GM12878 (cell line): Measurements from ENCODE around the gene HAPLN2. TPM values are rescaled to one million over a fixed set of nuclear protein-coding genes. Genes with fewer than 3 reads are reported as not detected.

Experiments used
- ATAC-seq: fragments of 200-7000 bp; cut with Tn5 transposase; 3 replicates; pipeline ENCODE4 v1.9.1; 2020; ENCODE audit warnings: mild to moderate bottlenecking, moderate library complexity
- BruUV-seq: library from RNA; stranded (reverse); fragments of 400-500 nt; replicated peaks from 2 replicates; lab custom pipeline; 2021; lab: Mats Ljungman, UMichigan
- CTCF ChIA-PET: fragments of 300-600 bp; sonication (Branson Sonifier 250); formaldehyde crosslinking; extraction: SDS; loops from one replicate; lab custom pipeline; 2021; ENCODE audit warnings: inconsistent platforms; lab: Yijun Ruan, JAX
- POLR2A ChIA-PET: fragments of 350-600 bp; formaldehyde crosslinking; extraction: SDS; loops from one replicate; lab custom pipeline; 2021; ENCODE audit warnings: inconsistent platforms; lab: Charles Lee
- RAD21 ChIA-PET: fragments of 300-600 bp; sonication (Branson Sonifier 250); formaldehyde crosslinking; loops from one replicate; lab custom pipeline; 2023; ENCODE audit warnings: antibody characterized with exemption; ENCODE audit not compliant: unreplicated experiment; lab: Charles Lee
- SMC1A ChIA-PET: fragments of 300-600 bp; sonication (Branson Sonifier 250); formaldehyde crosslinking; loops from one replicate; lab custom pipeline; 2023; ENCODE audit not compliant: unreplicated experiment, uncharacterized antibody; lab: Charles Lee
- DNase-seq: peaks from one replicate; pipeline ENCODE4 v3.0.0-alpha.2; 2011; ENCODE audit warnings: low read depth, low spot score
- FAIRE-seq: peaks from 3 replicates; lab custom pipeline; 2011; peaks lifted over from hg19 to GRCh38; lab: Jason Lieb, UNC
- H2AFZ ChIP-seq: 2 replicates; pipeline ENCODE4 v1.6.0; 2011; ENCODE audit warnings: low read depth, low read length, control low read depth; ENCODE audit not compliant: control insufficient read depth
- H3K27ac ChIP-seq: 2 replicates; pipeline ENCODE4 v1.5.1; 2011; ENCODE audit warnings: control low read depth; ENCODE audit not compliant: control insufficient read depth, insufficient read depth
- H3K27me3 ChIP-seq, 2 experiments: replicated peaks in 1 of 2; 2 replicates each; pipeline versions ENCODE4 v1.6.0 to v1.6.1; 2011; ENCODE audit warnings: low read length in 1 of 2; ENCODE audit not compliant: control insufficient read depth in 2 of 2, insufficient read depth in 2 of 2
- H3K36me3 ChIP-seq, 2 experiments: 2 replicates each; pipeline ENCODE4 v1.5.1; 2011; ENCODE audit warnings: low read length in 1 of 2; ENCODE audit not compliant: control insufficient read depth in 2 of 2, insufficient read depth in 2 of 2
- H3K4me1 ChIP-seq: 2 replicates; pipeline ENCODE4 v1.6.1; 2011; ENCODE audit warnings: mild to moderate bottlenecking, low read length, moderate library complexity, mixed read lengths; ENCODE audit not compliant: control insufficient read depth, insufficient read depth
- H3K4me2 ChIP-seq: 2 replicates; pipeline ENCODE4 v1.6.0; 2011; ENCODE audit warnings: control low read depth; ENCODE audit not compliant: control insufficient read depth, insufficient read depth
- H3K4me3 ChIP-seq: fragments of 200-600 bp; sonication (generic); 2 replicates; pipeline ENCODE4 v1.5.1; 2016
- H3K79me2 ChIP-seq: 2 replicates; pipeline ENCODE4 v1.6.0; 2011; ENCODE audit warnings: low read length; ENCODE audit not compliant: control insufficient read depth, insufficient read depth
- H3K9ac ChIP-seq: 2 replicates; pipeline ENCODE4 v1.8.0; 2011; ENCODE audit warnings: low read length, control low read depth, mixed read lengths; ENCODE audit not compliant: control insufficient read depth, insufficient read depth
- H3K9me3 ChIP-seq: replicated peaks from 3 replicates; pipeline ENCODE4 v1.5.1; 2011; ENCODE audit warnings: mild to moderate bottlenecking, low read length; ENCODE audit not compliant: control insufficient read depth, insufficient read depth
- H4K20me1 ChIP-seq: 2 replicates; pipeline ENCODE4 v1.6.0; 2011; ENCODE audit not compliant: control insufficient read depth, insufficient read depth
- EED ChIP-seq: sonication (generic); IDR thresholded peaks from 2 replicates; pipeline ENCODE4 v1.6.1; 2016; ENCODE audit warnings: antibody characterized with exemption, low read depth
- FOXM1 ChIP-seq: IDR thresholded peaks from 2 replicates; pipeline ENCODE4 v1.6.1; 2012; ENCODE audit warnings: low read depth, mild to moderate bottlenecking, inconsistent platforms, low read length, moderate library complexity
- HDAC2 ChIP-seq: fragments of 200-600 bp; sonication (generic); IDR thresholded peaks from 2 replicates; pipeline ENCODE4 v1.6.1; 2017
- HDGF ChIP-seq: fragments of 450-650 bp; IDR thresholded peaks from 2 replicates; pipeline ENCODE4 v1.6.1; 2016; ENCODE audit warnings: antibody characterized with exemption
- IKZF2 ChIP-seq, 2 experiments: fragments of 450-650 bp; IDR thresholded peaks; 2 replicates each; pipeline ENCODE4 v1.6.1; 2017; ENCODE audit warnings: mild to moderate bottlenecking in 2 of 2, moderate library complexity in 2 of 2
- JUND ChIP-seq: IDR thresholded peaks from 2 replicates; pipeline ENCODE4 v1.6.1; 2012; ENCODE audit warnings: low read depth, mild to moderate bottlenecking, low read length, improper control_type of control experiment, moderate library complexity
- LARP7 ChIP-seq: fragments of 450-650 bp; IDR thresholded peaks from 2 replicates; pipeline ENCODE4 v1.6.1; 2017; ENCODE audit warnings: mild to moderate bottlenecking
- NR2C2 ChIP-seq: IDR thresholded peaks from 2 replicates; pipeline ENCODE4 v1.6.1; 2011; ENCODE audit warnings: borderline replicate concordance, low read depth; ENCODE audit not compliant: control insufficient read depth, insufficient read length
- PAX8 ChIP-seq: fragments of 450-650 bp; IDR thresholded peaks from 2 replicates; pipeline ENCODE4 v1.6.1; 2017; ENCODE audit warnings: mild to moderate bottlenecking, moderate library complexity
- PBX3 ChIP-seq: IDR thresholded peaks from 2 replicates; pipeline ENCODE4 v1.6.1; 2011; ENCODE audit warnings: mild to moderate bottlenecking, low read depth, low read length, moderate library complexity; ENCODE audit not compliant: insufficient replicate concordance
- PML ChIP-seq: IDR thresholded peaks from 2 replicates; pipeline ENCODE4 v1.6.1; 2012; ENCODE audit warnings: low read length, inconsistent platforms
- POU2F2 ChIP-seq: IDR thresholded peaks from 3 replicates; pipeline ENCODE4 v1.6.1; 2011; ENCODE audit warnings: low read depth, mild to moderate bottlenecking, low read length, borderline replicate concordance
- REST ChIP-seq: IDR thresholded peaks from 2 replicates; pipeline ENCODE4 v1.6.1; 2012; ENCODE audit warnings: mild to moderate bottlenecking, low read depth, low read length
- YY1 ChIP-seq: IDR thresholded peaks from 2 replicates; pipeline ENCODE4 v1.6.1; 2011; ENCODE audit warnings: low read depth, mild to moderate bottlenecking, low read length
- ZNF384 ChIP-seq: IDR thresholded peaks from 2 replicates; pipeline ENCODE4 v1.6.1; 2012; ENCODE audit warnings: low read depth, mild to moderate bottlenecking, low read length, improper control_type of control experiment, borderline replicate concordance
- WGBS: methylation state at CpG from one replicate; pipeline ENCODE4 v1.1.6; 2016; ENCODE audit warnings: low lambda C conversion rate; ENCODE audit not compliant: insufficient replicate concordance, insufficient coverage; ENCODE audit errors: missing lambda C conversion rate; 5-methylcytosine and 5-hydroxymethylcytosine counted together
- in situ Hi-C: fragments of 300-500 bp; cut with MboI; formaldehyde crosslinking; loops from 9 replicates; pipeline ENCODE4 v1.14.3; 2018; ENCODE audit warnings: mixed read lengths
- intact Hi-C: fragments of 100-400 bp; cut with micrococcal nuclease; formaldehyde crosslinking; loops from one replicate; pipeline ENCODE4 v1.14.2; 2022; ENCODE audit not compliant: unreplicated experiment
- polyA plus RNA-seq, 11 experiments: library from polyadenylated mRNA; depleted of rRNA in 4 of 11; unstranded in 6 of 11; stranded (reverse) in 5 of 11; fragments of >200 nt; fragmentation: Nextera tagmentation in 4 of 11; fragmentation: Illumina TruSeq in 1 of 11; extraction: Ambion mirVana in 4 of 11; extraction: Trizol in 1 of 11; gene quantifications; 1 replicate in 1 of 11; 2 replicates in 10 of 11; pipeline versions ENCODE4 v1.2.1 to v1.2.3, GENCODE V29; 2011 to 2016; ENCODE audit warnings: inconsistent platforms in 2 of 11, missing spikeins in 2 of 11, low read depth in 1 of 11
- total RNA-seq, 4 experiments: library from RNA; depleted of rRNA in 3 of 4; stranded (reverse); fragments of >200 nt in 3 of 4; fragmentation: Illumina TruSeq in 1 of 4; extraction: Trizol in 1 of 4; gene quantifications; 2 replicates each; pipeline versions ENCODE4 v1.2.1 to v1.2.3, GENCODE V29; 2013 to 2021
- TF ChIP-seq, protein P1 (sequence below): fragments of 450-650 bp; IDR thresholded peaks from 2 replicates; pipeline ENCODE4 v1.6.1; 2017; ENCODE audit warnings: mild to moderate bottlenecking

Gene HAPLN2
- total and polyA plus RNA-seq, 10 of the 15 experiments (the other 5 are each of a cell fraction or from before 2014, with no cell fraction given), result 0.15 to 0.24 TPM; not detected in 8

DNA sequence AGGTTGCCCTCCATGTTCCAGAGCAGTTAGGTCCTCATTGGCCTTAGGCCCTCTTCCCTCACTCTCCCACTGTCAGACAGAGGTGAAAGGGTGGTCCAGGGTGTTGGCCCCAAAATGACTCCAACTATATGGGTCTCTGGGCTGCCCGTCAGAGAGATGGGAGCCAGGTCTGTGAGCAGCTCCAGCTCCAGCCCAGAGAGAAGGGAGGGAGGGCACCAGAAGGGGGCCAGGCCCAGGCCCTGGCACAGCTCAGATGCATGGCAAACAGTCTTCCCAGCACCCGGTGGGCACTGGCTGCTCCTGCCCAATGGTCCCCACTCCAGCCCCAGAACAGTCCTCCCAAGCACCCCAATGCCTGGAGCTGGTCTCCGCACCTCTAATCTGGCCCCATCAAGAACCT, 24.9 kb downstream of the HAPLN2 start (continued):
- TF ChIP-seq IKZF2 (IDR thresholded peaks at IDR 0.05) (no peak), YY1 (no peak), REST (no peak)

GRCh38 chr1:156644640-156645039, 25.4 kb downstream of the HAPLN2 start:
- POLR2A ChIA-PET, result interaction anchor here (1.1 kb wide), 1 partner anchor 11 kb away, joined by 4 read pairs; no protein-coding TSS in a partner anchor
- Histone ChIP-seq H3K4me1 (peaks cover 8% of the 10 kb centered on the region), H3K27ac (no peak overlapping the region), H3K36me3 (no peaks in the 10 kb centered on the region), H2AFZ (no peak overlapping the region), H3K4me2 (no peak overlapping the region), H3K27me3 (peaks cover 0 to 2% of the 10 kb centered on the region in 2 experiments; a peak in 3 of 4 replicates), H3K9ac (no peak overlapping the region), H4K20me1 (no peaks in the 10 kb centered on the region), H3K9me3 (no peaks in the 10 kb centered on the region), H3K79me2 (no peaks in the 10 kb centered on the region), H3K4me3 (no peak overlapping the region)
- intact Hi-C loops (no loop called here), in situ Hi-C loops (no loop called here)
- WGBS, result 0% methylated on average over 1 of the region's 1 CpG
- no peak for ATAC-seq
- RAD21 ChIA-PET, result no interaction called here
- no peak for FAIRE-seq
- TF ChIP-seq PAX8 (no peak), YY1 (no peak), NR2C2 (no peak), HDGF (no peak), FOXM1 (no peak), ZNF384 (no peak), PML (no peak), PBX3 (no peak), LARP7 (no peak), HDAC2 (no peak), EED (no peak), POU2F2 (no peak), JUND (no peak)
- TF ChIP-seq, protein P1, sequence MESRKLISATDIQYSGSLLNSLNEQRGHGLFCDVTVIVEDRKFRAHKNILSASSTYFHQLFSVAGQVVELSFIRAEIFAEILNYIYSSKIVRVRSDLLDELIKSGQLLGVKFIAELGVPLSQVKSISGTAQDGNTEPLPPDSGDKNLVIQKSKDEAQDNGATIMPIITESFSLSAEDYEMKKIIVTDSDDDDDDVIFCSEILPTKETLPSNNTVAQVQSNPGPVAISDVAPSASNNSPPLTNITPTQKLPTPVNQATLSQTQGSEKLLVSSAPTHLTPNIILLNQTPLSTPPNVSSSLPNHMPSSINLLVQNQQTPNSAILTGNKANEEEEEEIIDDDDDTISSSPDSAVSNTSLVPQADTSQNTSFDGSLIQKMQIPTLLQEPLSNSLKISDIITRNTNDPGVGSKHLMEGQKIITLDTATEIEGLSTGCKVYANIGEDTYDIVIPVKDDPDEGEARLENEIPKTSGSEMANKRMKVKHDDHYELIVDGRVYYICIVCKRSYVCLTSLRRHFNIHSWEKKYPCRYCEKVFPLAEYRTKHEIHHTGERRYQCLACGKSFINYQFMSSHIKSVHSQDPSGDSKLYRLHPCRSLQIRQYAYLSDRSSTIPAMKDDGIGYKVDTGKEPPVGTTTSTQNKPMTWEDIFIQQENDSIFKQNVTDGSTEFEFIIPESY, result no peak
- no TSS peak for BruUV-seq
- no peak for DNase-seq
- SMC1A ChIA-PET, result interaction anchor here (2.5 kb wide), 1 partner anchor 17 kb away, joined by 8 read pairs; no protein-coding TSS in a partner anchor
- CTCF ChIA-PET, result interaction anchor here (1.2 to 4.2 kb wide), 3 partner anchors 11 to 18 kb away, joined by 3 to 26 read pairs (median 15); no protein-coding TSS in a partner anchor
